ENCODE measurements around the gene CDK5. TPM values are rescaled to one million over a fixed set of nuclear protein-coding genes. Genes with fewer than 3 reads are reported as not detected.

The CDK5 gene
- 23.3 TPM for polyA plus RNA-seq (2013, experiment 1 of 2; ENCODE audit: insufficient read length)
- 22.8 TPM for polyA plus RNA-seq (2013, experiment 2 of 2; ENCODE audit: insufficient read length)

GRCh38 chr7:151057506-151057988 is at the start of gene CDK5:
CDK5 (minus strand) TSS chr7:151057897; CDS start chr7:151057848, 49 bp downstream.
- DNase-seq = no peak

GRCh38 chr7:151104411-151105235 is 46.9 kb upstream of the CDK5 start:
- DNase-seq = peak; percentile 92

- no peak for DNase-seq
Observed at GRCh38 chr7:151103973-151104372, 46.3 kb upstream of the CDK5 start.

GRCh38 chr7:151102991-151103390 is 45.3 kb upstream of the CDK5 start:
- DNase-seq = no peak

GRCh38 chr7:151101621-151102396 is 44.1 kb upstream of the CDK5 start:
- DNase-seq = no peak

GRCh38 chr7:151100921-151101320 is 43.2 kb upstream of the CDK5 start:
- no peak for DNase-seq

GRCh38 chr7:151099486-151100211 is 42.0 kb upstream of the CDK5 start:
- DNase-seq = no peak

- DNase-seq = no peak
Observed at GRCh38 chr7:151095828-151096475, 38.3 kb upstream of the CDK5 start.

- no peak for DNase-seq
Observed at GRCh38 chr7:151095123-151095797, 37.6 kb upstream of the CDK5 start.

- no peak for DNase-seq
Observed at GRCh38 chr7:151094675-151095074, 37.0 kb upstream of the CDK5 start.

GRCh38 chr7:151093748-151094147 is 36.1 kb upstream of the CDK5 start:
- no peak for DNase-seq

- DNase-seq = no peak
Observed at GRCh38 chr7:151091988-151092387, 34.3 kb upstream of the CDK5 start.

GRCh38 chr7:151091431-151091830 is 33.7 kb upstream of the CDK5 start:
- no peak for DNase-seq

- DNase-seq = no peak
Observed at GRCh38 chr7:151091003-151091402, 33.3 kb upstream of the CDK5 start.

- DNase-seq = no peak
Observed at GRCh38 chr7:151089893-151090730, 32.4 kb upstream of the CDK5 start.

- no peak for DNase-seq
Observed at GRCh38 chr7:151088856-151089699, 31.4 kb upstream of the CDK5 start.

GRCh38 chr7:151088019-151088855 is 30.5 kb upstream of the CDK5 start:
- no peak for DNase-seq

- peak; percentile 50 for DNase-seq
Observed at GRCh38 chr7:151087245-151088018, 29.7 kb upstream of the CDK5 start.

Measured in fibroblast of skin of abdomen (primary cell).